AG10803 (cell line): ENCODE measurements around the gene ZNF814.
"Not testable (repeated sequence)": the region's sequence is repeated elsewhere in the genome, so short reads cannot be mapped to it uniquely, and the experiment has no call there.

ENCODE experiments used
- DNase-seq: peaks from one replicate; pipeline ENCODE4 v3.0.0; 2010; ENCODE audit warnings: low read depth
- H3K4me3 ChIP-seq: 2 replicates; pipeline ENCODE4 v1.5.1; 2011; ENCODE audit warnings: mild to moderate bottlenecking, low read length, control low read depth
- TF ChIP-seq, protein P1 (sequence below): conservative IDR thresholded peaks from 2 replicates; pipeline ENCODE4 v1.5.1; 2011; ENCODE audit warnings: mild to moderate bottlenecking, low read length, control low read depth, inconsistent platforms

Gene ZNF814

DNA sequence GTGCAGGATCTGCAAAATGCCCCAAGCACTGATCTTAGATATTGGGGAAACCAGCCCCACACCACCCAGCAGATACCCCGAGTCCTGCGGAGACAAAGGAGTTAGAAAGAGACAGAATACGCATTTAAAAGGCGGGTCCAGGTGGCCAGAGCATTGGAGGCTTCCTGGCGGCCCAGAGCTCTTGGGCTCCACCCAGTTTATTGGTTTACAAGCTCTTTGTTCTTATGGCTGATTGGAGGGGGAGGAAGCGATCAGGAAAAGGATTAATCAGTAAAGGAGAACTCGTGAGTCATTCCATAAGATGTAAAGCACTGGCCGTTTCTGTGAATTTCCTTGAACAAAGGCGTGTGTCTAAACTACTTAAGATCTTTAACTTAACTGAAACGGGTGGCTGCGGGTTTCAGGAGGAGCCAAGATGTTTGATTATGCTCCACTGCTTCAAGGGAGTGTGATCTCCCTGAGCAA, 38.3 kb downstream of the ZNF814 start:
- TF ChIP-seq, protein P1, sequence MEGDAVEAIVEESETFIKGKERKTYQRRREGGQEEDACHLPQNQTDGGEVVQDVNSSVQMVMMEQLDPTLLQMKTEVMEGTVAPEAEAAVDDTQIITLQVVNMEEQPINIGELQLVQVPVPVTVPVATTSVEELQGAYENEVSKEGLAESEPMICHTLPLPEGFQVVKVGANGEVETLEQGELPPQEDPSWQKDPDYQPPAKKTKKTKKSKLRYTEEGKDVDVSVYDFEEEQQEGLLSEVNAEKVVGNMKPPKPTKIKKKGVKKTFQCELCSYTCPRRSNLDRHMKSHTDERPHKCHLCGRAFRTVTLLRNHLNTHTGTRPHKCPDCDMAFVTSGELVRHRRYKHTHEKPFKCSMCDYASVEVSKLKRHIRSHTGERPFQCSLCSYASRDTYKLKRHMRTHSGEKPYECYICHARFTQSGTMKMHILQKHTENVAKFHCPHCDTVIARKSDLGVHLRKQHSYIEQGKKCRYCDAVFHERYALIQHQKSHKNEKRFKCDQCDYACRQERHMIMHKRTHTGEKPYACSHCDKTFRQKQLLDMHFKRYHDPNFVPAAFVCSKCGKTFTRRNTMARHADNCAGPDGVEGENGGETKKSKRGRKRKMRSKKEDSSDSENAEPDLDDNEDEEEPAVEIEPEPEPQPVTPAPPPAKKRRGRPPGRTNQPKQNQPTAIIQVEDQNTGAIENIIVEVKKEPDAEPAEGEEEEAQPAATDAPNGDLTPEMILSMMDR = no peak
- H3K4me3 ChIP-seq = peak overlapping the region; percentile 77
- peak; percentile 6 for DNase-seq

DNA sequence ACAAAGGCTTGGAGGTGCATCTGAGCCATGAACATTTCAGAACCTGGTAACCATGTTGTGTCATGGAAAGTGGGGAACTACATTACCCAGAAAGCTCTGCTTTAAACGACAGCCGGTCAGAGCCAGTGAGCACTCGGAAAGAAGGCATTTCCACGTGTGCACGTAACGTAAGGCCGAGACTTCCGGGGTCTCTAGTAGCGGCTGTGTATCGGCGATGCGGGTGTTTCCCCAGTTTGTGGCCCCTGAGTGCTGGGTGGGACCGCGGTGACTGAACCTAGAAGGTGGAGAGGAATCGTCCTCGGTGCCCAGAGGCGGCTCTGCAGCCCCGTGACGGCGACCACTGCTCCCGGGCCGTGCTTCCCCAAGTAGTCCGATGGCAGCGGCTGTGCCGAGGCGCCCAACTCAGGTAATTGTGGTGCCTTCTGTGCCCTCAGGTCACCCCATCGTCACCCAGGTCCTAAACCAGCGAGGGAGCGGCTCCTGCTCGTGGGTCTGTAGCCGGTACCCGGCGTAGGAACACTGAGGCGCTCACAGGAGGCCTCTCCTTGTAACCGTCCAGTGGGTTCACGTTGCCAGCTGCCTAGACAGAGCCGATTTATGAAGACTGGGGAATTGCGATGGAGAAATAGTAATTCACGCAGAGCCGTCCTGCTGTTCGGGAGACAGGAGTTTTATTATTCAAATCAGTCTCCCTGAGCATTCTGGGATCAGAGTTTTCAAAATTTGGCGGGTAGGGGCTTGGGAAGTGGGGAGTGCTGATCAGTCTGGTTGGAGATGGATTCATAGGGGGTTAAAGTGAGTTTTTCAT, 39.0 kb downstream of the ZNF814 start, which contains the start of gene ZNF587:
ZNF587 (plus strand) TSS at position 194 of the 808 bp plus-strand sequence; CDS start at position 374, 180 bp downstream.
- peak within 1 kb of the TSS; percentile 77 for H3K4me3 ChIP-seq
- peak; percentile 74 for DNase-seq

DNA sequence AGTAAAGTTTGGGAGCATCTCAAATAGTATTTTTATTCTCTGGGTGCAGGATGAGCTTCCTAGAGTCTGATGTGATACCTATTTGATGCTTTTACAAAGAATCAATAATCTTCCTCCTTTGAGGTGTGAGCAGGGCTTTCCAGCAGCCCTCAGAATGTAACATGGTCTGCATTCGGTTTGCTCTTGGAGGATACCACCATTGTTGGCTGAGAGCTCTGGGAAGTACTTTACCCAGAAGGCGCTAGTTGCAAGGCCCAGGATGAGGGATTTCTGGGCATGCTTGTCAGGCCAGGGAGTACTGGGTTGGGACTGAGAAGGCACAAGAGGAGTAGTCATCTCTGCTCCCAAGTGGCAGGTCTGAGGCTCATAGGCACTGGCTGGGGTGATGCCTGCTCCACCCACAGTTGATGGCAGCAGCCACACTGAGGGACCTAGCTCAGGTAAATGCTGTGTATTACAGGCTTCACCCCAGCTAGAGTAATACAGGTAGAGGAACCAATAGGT, 39.6 kb downstream of the ZNF814 start:
- DNase-seq, H3K4me3 ChIP-seq: not testable (repeated sequence)

DNA sequence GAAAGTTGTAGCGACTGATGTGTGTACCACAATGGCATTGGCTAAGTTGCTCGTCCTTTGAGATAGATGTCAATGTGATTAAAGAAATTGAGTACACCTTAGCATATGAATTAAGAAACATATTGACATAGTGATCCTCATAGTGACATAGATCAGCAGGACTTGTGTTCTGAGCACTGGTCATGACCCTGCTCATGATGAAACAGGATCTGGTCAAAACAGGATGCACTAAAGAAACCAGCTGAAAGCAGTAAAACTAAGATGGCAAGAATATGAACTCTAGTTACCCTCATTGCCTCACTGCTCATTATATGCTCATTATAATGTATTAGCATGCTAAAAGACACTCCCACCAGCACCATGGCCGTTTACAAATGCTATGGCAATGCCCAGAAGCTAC, 41.7 kb downstream of the ZNF814 start:
- H3K4me3 ChIP-seq, DNase-seq: not testable (repeated sequence)

DNA sequence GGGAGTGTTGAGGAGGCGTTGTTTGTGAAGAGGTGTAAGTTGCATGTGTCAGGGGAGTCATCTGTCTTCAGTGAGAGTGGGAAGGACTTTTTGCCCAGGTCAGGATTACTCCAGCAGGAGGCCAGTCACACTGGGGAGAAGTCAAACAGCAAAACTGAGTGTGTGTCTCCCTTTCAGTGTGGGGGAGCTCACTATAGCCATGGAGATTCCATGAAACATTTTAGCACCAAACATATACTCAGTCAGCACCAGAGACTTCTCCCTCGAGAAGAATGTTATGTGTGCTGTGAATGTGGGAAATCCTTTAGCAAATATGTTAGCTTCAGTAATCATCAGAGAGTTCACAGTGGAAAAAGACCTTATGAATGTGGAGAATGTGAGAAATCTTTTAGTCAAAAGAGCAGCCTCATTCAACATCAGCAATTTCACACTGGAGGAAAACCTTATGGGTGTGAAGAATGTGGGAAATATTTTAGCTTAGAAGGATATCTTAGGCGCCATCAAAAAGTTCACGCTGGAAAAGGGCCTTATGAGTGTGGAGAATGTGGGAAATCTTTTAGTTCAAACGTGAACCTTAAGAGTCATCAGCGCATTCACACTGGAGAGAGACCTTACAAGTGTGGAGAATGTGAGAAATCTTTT, 47.6 kb downstream of the ZNF814 start:
- no peak for DNase-seq

DNA sequence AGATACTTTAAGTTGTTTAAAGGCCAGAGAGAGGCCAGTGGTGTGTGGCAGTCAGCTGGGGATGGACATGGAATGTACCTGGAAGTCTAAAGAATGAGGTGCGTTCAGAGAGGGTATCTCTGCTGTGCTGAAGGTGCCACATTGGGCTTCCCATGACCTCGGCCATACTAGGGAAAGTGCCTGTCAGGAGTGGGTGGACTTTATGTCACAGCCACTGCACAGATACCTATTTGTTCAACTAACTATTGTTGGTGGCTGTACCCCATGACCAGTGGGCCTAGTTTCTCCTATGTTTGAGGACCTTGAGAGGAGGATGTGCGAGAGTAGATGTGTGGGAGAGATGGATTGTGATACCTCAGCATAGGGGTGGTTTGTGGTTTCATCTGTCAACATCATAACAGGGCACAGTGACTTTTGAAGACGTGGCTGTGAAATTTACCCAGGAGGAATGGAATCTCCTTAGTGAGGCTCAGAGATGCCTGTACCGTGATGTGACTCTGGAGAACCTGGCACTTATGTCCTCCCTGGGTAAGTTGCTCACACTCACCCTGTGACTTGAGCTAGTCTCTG, 50.1 kb downstream of the ZNF814 start:
- not testable (repeated sequence) for H3K4me3 ChIP-seq, DNase-seq

More for the DNA sequence above, 47.6 kb downstream of the ZNF814 start:
- TF ChIP-seq, protein P1 = no peak
- H3K4me3 ChIP-seq = no peak overlapping the region

DNA sequence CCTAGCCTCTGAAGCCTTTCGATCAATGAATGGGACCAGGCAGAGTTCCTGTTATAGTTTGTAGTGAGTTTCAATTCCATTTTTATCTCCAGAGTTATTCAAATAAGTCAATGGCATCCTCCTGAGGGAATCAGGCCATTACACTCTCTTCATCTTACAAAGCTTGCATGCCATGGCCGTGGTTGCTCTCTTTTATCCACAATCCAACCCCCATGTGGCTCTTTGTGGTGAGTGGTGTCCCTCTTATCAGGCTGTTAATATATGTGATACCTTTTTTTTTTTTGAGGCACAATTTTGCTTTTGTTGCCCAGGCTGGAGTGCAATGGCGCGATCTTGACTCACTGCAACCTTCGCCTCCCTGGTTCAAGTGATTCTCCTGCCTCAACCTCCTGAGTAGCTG, 51.8 kb downstream of the ZNF814 start:
- not testable (repeated sequence) for H3K4me3 ChIP-seq, DNase-seq

DNA sequence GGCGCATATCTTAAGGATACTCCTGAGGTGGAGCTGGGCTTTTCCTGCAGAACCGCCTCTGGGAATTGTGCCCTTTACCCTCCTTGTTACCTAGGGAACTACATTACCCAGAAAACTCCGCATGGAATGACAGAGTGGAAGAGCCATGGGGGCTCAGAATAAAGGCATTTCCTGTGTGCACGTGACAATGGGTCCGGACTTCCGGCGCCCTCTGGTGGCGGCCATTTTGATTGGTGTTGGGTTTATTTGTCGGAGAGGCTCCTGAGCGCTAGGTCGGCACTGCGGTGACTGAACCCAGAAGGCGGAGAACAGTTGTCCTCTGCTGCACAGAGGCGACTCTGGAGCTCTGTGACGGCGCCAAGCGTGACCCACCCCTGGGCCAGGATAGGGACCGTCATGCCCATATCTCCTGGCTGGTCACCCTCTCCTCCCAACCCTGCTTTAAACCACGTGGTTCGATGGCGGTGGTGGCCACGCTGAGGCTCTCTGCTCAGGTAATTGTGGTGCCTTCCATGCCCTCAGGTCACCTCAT, 58.7 kb downstream of the ZNF814 start, which contains the start of gene ZNF587B:
ZNF587B (plus strand) TSS at position 229 of the 532 bp plus-strand sequence; CDS start at position 459, 230 bp downstream.
- DNase-seq = no peak
- TF ChIP-seq, protein P1 = peak; percentile 20
- peak within 1 kb of the TSS; percentile 40 for H3K4me3 ChIP-seq

DNA sequence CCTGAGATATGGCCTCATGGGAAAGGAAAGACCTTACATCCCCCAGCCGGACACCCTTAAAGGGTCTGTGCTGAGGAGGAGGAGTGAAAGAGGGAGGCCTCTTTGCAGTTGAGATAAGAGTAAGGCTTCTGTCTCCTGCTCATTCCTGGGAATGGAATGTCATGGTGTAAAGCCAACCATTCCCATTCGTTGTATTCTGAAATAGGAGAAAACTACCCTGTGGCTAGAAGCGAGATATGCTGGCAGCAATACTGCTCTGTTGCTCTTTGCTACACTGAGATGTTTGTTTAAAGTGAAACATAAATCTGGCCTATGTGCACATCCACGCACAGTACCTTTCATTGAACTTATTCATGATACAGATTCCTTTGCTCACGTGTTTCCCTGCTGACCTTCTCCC, 59.5 kb downstream of the ZNF814 start:
- DNase-seq = no peak
- no peak overlapping the region for H3K4me3 ChIP-seq
- TF ChIP-seq, protein P1 = no peak
